Nucleus accumbens (tissue), 56 donors: ENCODE data around the gene IFT52.
"Not testable (repeated sequence)": the region's sequence is repeated elsewhere in the genome, so short reads cannot be mapped to it uniquely, and the experiment has no call there.

Experiments used
- DNase-seq, 56 donors: peaks; one replicate each; lab custom pipeline; 2025; lab: John Stamatoyannopoulos, UW

Gene IFT52

DNA sequence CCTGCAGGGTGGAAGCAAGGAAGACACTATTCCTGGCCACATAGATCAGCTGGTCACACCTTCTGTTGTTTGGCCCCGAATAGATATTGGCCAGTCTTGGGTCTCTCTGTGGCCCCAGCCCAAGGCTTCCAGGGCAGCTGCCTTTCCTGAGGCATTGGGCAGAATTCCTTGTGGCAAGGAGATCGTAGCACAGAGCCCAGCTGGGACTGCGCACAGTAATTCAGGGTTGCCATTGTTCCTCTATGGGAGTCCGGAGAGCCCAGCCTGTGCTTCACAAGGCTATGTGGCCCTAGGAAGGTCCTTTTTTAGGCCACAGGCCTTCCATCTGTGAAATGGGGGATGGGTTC is 25.0 kb upstream of the IFT52 start:
- peak in 10 of 56 donors; percentile 13 to 54 (median 26) for DNase-seq

DNA sequence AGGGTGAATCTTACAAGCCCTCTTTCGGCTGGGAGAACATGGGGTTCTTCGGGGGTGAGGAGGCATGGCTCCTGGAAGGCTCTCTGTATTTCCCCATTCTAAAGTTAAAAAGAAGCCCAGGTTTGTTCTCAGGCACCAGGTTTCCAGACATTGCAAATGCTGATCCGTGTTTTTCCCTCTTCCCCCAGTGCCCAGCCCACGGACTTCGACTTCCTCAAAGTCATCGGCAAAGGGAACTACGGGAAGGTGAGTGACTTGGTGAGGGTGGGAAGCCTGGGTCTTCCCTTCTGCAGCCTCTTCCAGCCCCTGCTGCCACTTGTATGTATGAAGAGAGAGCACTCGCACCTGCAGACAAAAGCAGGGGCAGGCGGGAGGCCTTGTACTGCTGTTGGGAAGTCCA is 23.3 kb upstream of the IFT52 start:
- no peak for DNase-seq

DNA sequence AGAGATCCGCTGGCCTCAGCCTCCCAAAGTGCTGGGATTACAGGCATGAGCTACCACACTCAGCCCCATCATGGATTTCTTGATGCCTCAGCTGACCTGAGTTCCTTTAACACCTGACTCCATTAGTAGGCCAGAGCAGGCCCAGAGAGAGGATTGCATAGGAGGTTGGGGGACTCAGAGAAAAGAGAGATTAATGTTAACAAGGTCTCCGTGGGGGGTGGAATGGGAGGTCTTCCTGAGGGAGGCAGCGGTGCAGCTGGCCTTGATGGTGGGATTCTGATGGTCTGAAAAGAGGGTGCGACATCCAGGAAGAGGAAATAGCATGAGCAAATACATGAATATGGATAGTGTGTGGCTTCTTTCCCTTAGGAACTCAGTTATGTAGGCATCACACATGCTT is 22.0 kb upstream of the IFT52 start:
- no peak for DNase-seq

DNA sequence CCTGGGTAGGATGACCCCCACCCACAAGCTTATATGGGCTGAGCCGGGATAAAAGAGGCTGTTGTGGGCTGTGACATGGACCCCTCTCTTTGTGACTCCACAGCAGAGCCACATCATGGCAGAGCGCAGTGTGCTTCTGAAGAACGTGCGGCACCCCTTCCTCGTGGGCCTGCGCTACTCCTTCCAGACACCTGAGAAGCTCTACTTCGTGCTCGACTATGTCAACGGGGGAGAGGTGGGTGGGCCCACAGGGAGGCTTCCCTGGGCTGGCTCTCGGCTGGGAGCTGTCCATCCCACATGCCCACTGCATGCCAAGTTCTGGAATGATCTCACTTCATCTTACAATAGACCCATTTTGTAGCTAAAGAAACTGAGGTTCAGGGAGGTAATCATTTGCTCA is 21.5 kb upstream of the IFT52 start:
- no peak for DNase-seq

- no peak for DNase-seq
These were observed 20.2 kb upstream of the IFT52 start for GRCh38 chr20:43570496-43570895.

- no peak for DNase-seq
These were observed 19.4 kb upstream of the IFT52 start for GRCh38 chr20:43571310-43571709.

GRCh38 chr20:43571771-43572170 is 19.0 kb upstream of the IFT52 start:
- DNase-seq: no peak

GRCh38 chr20:43572891-43573290 is 17.8 kb upstream of the IFT52 start:
- no peak for DNase-seq

GRCh38 chr20:43576108-43576507 is 14.6 kb upstream of the IFT52 start:
- no peak for DNase-seq

GRCh38 chr20:43579861-43580793 is 10.6 kb upstream of the IFT52 start:
- no peak for DNase-seq

DNA sequence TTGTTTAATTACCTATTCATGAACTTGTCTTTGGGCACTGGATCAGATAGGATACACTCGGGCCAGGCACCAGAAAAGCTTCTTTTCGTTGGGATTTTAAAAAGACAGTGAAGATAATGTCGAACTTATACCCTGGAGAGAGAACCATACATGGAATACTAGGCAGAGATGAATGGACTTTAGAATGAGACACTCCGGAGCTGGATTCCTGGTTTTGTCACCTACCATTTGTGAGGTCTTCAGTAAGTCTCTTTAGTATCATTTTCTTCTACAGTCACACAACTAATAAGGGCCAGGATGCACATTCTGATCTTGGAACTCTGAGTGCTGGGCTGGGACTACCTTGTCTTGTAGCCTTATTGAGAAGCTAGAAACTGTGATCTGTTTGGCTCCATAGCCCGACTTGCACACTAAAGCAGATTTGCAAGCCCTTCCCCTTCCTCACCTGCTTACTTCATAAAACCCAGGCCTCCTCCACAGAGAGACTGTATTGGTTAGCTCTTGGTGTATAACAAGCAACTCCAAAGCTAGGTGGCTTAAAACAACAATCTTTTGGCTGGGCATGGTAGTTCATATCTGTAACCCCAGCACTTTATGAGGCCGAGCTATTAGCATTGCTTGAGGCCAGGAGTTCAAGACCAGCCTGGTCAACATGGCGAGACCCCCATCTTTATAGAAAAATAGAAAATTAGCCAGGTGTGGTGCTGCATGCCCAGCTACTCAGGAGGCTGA is 7.4 kb upstream of the IFT52 start:
- no peak for DNase-seq

- DNase-seq: peak in 50 of 56 donors; percentile 4 to 91 (median 45)
These were observed 6.7 kb upstream of the IFT52 start for GRCh38 chr20:43583982-43584432.

DNA sequence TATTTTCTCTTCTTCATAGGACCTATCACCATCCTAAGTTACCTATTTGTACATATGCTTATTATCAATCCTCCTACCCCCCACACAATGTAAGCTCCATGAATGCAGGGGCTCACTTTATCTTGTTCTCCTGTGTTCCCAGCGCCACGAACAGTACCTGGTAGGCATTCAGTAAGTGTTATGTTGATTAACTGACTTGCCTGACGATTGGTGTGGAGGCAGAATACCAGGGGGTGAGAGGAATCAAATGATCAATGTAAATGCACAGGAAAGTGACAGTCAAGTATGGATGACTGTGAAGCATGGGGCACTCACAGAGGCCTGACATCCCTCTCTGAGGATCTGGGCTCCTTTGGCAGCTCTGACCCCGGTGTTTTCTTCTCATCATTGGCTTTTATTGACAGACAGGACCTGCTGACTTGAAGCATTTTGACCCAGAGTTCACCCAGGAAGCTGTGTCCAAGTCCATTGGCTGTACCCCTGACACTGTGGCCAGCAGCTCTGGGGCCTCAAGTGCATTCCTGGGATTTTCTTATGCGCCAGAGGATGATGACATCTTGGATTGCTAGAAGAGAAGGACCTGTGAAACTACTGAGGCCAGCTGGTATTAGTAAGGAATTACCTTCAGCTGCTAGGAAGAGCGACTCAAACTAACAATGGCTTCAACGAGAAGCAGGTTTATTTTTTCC is 6.1 kb upstream of the IFT52 start:
- no peak for DNase-seq

DNA sequence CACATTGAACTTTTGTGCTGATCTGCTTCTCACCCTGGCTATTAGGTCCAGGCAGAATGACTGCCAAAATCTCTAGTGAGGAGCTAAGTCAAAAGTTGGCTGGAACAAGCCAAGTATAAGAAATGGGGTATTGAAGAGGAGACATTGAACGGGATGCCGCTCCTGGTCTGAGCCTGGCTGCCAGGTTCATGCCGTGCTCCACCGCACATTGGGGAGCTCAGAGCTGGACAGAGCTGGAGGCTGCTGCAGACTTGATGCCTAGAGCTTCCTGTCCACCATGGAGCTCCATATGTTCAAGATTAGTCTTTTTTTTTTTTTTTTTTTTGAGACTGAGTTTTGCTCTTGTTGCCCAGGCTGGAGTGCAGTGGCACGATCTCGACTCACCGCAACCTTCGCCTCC is 4.1 kb upstream of the IFT52 start:
- peak in 2 of 56 donors; percentile 2 to 5 for DNase-seq

GRCh38 chr20:43588526-43588925 is 2.2 kb upstream of the IFT52 start:
- not testable (repeated sequence) for DNase-seq

GRCh38 chr20:43590036-43590391 is 723 bp upstream of the IFT52 start:
- peak in 17 of 56 donors; percentile 16 to 67 (median 42) for DNase-seq

GRCh38 chr20:43601960-43602359 is 11.2 kb downstream of the IFT52 start:
- not testable (repeated sequence) for DNase-seq

DNA sequence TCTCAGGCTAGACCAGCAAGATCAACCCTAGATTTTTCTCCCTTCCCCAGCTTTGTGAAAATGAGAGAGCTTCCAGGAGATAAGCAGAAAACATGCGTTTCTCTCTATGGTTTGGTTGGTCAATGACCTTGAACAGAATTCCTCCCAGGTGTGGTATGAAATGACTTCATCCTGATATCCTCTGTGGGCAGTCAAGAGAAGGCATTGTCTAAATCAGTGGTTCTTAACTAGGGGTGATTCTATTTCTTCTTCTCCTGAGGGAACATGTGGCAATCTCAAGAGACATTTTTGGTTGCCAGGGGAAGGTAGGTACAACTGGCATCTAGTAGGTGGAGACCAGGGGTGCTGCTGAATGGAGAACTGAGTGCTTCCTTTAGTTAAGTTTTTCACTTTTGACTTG is 12.4 kb downstream of the IFT52 start:
- DNase-seq: no peak

DNA sequence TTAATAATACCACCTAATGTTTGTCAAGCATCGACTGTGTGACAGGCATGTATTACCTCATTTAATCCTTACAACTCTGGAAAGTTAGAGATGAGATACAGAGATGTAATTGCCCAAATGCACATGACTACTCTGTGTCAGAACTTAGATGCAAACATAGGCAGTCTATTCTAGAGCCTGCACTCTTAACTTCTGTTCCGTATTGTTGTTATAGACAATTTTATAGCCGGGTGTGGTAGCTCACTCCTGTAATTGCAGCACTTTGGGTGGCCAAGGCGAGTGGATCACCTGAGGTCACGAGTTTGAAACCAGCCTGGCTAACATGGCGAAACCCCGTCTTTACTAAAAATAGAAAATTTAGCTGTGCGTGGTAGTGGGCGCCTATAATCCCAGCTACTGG is 15.0 kb downstream of the IFT52 start:
- no peak for DNase-seq

DNA sequence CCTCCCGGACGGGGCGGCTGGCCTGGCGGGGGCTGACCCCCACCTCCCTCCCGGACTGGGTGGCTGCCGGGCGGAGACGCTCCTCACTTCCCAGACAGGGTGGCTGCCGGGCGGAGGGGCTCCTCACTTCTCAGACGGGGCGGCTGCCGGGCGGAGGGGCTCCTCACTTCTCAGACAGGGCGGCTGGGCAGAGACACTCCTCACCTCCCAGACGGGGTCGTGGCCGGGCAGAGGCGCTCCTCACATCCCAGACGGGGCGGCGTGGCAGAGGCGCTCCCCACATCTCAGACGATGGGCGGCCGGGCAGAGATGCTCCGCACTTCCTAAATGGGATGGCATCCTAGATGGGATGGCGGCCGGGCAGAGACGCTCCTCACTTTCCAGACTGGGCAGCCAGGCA is 16.5 kb downstream of the IFT52 start:
- DNase-seq: not testable (repeated sequence)

DNA sequence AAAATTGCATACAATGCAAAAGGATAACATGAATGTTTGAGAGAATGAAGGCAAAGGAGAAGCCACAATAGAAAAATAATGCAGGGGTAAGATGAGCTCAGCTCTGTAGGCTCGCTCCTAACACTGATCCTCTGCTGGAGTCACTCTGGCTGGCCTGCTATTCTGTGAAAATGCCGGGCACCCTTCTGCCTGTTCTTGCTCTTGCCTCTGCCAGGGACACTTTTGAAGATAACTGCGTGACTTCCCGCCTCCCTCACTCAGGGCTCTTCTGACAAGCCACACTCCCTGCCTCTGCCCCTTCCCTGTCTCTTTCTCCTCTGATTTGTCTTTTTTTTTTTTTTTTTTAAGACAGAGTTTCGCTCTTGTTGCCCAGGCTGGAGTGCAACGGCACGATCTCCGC is 40.9 kb downstream of the IFT52 start:
- DNase-seq: no peak
